Effector memory CD4-positive, alpha-beta T cell (primary cell): ENCODE results near the gene UBE2G1.

Experiments
- DNase-seq, 3 donors: peaks; one replicate each; pipeline ENCODE4 v3.0.0-alpha.2; 2020
- H3K27ac ChIP-seq: 2 replicates; pipeline ENCODE4 v1.7.0; 2013; ENCODE audit warnings: mild to moderate bottlenecking, low read length, moderate library complexity; ENCODE audit not compliant: insufficient read depth, poor library complexity, severe bottlenecking
- H3K27me3 ChIP-seq: replicated peaks from 2 replicates; pipeline ENCODE4 v1.7.0; 2013; ENCODE audit warnings: mild to moderate bottlenecking, low read length; ENCODE audit not compliant: insufficient read depth, control insufficient read depth, poor library complexity, severe bottlenecking
- H3K36me3 ChIP-seq: 2 replicates; pipeline ENCODE4 v1.7.0; 2013; ENCODE audit warnings: mild to moderate bottlenecking, low read length, moderate library complexity; ENCODE audit not compliant: control insufficient read depth, insufficient read depth
- H3K4me1 ChIP-seq: 2 replicates; pipeline ENCODE4 v1.7.0; 2013; ENCODE audit warnings: low read length, mild to moderate bottlenecking; ENCODE audit not compliant: control insufficient read depth, insufficient read depth, poor library complexity, severe bottlenecking
- H3K4me3 ChIP-seq: 2 replicates; pipeline ENCODE4 v1.7.0; 2013; ENCODE audit warnings: low read length, low read depth, mild to moderate bottlenecking; ENCODE audit not compliant: insufficient read depth, poor library complexity, severe bottlenecking
- H3K9me3 ChIP-seq: 2 replicates; pipeline ENCODE4 v1.7.0; 2013; ENCODE audit warnings: mild to moderate bottlenecking, low read length, moderate library complexity; ENCODE audit not compliant: control insufficient read depth

UBE2G1 gene

GRCh38 chr17:4235372-4236279 lies 130.8 kb downstream of the UBE2G1 start:
- Histone ChIP-seq H3K4me3 (no peak overlapping the region), H3K4me1 (peaks cover 8% of the 10 kb centered on the region), H3K36me3 (peaks cover 40% of the 10 kb centered on the region), H3K9me3 (no peaks in the 10 kb centered on the region), H3K27ac (no peak overlapping the region), H3K27me3 (no peaks in the 10 kb centered on the region)
- DNase-seq = no peak

DNA sequence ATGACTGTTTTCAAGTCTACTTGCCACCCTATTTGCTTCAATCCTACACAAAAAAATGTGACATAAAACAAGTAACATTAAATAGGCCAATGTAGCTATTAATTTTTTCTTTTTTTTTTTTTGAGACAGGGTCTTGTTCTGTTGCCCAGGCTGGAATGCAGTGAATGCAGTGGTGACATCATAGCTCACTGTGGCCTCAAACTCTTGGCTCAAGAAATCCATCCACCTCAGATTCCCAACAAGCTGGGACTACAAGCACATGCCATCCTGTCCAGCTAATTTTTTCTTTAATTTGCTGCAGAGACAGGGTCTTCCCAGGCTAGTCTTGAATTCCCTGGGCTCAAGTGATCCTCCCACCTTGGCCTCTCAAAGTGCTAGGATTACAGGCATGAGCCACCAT lies 132.1 kb downstream of the UBE2G1 start:
- Histone ChIP-seq H3K9me3 (no peaks in the 10 kb centered on the region), H3K27ac (no peak overlapping the region), H3K36me3 (peaks cover 38% of the 10 kb centered on the region), H3K27me3 (no peaks in the 10 kb centered on the region), H3K4me3 (no peak overlapping the region), H3K4me1 (peaks cover 8% of the 10 kb centered on the region)
- DNase-seq = no peak

GRCh38 chr17:4233668-4234258 lies 132.7 kb downstream of the UBE2G1 start:
- no peak overlapping the region for H3K4me3 ChIP-seq
- DNase-seq = no peak
- H3K36me3 ChIP-seq = peaks cover 32% of the 10 kb centered on the region
- H3K27me3 ChIP-seq = no peaks in the 10 kb centered on the region
- H3K27ac ChIP-seq = no peak overlapping the region
- no peaks in the 10 kb centered on the region for H3K9me3 ChIP-seq
- H3K4me1 ChIP-seq = peaks cover 8% of the 10 kb centered on the region

DNA sequence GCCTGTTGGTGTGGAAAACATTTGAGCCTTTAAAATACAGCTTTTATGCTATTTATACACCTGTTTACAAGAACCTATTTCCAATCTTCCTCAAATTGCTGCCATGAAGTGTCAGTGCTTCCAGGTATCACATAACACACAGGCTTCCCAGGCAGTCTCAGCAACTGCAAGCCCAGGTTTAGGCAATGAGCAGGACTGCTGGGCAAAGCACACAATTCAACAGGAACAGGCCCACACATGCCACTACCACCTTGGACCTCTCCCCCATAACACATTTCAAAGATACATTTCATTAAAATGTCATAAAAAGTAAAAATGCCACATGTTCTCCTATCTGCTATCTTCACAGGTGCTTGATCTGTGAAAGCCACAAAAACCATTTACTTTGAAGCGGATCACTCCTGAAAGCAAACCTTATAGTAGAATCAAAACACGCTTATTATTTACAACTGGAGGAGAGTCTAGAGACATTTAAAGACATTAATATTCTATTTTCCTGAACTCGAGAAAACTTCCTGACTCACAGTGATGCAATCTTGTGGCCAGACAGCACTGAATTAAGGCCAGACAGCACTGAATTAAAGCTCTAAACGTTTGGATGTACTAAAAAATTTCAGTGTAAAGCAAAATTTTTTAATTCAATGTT lies 134.2 kb downstream of the UBE2G1 start:
- H3K4me3 ChIP-seq = no peak overlapping the region
- H3K27ac ChIP-seq = no peak overlapping the region
- no peaks in the 10 kb centered on the region for H3K9me3 ChIP-seq
- peaks cover 8% of the 10 kb centered on the region for H3K4me1 ChIP-seq
- no peaks in the 10 kb centered on the region for H3K27me3 ChIP-seq
- no peak for DNase-seq
- peaks cover 30% of the 10 kb centered on the region for H3K36me3 ChIP-seq

DNA sequence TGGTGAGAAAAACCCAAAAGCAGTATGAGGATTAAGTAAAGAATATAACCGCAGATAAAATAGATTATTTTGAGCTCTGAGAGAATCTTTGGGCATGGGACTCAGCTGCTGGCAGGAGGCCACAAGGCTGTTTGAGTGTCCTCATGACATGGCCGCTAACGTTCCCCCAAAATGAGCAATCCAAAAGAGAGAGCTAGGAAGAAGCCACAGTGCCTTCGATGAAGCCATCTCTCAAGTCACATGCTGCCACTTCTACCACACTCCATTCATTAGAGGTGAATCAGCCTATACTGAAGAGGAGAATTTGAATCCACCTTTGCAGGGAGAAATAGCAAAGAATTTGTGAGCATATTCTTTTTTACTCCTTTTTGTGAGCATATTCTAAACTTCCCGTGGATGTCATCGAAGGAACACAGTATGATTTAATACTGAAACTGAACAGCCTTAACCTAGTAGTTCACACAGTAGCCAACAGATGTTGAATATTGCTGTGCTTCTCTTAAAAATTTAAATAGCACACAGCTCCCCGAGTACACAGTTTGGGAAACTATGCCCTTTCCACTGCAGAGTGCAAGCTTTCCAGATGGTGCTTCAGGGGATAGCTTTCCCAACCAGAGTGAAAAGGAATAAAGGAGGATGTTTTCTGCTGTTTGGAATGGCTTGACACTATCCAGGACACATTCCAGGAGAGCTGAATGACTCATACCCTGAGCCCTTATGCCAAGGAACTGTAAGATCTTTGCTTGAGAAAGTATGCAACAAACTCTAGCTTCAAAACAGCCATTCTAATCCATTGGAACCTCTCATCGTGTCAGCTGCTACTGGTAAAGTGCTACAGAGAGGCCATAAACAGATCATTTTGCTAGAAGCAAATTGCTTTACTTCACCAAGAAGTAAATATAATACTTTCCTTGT lies 136.6 kb downstream of the UBE2G1 start:
- Histone ChIP-seq H3K4me3 (no peak overlapping the region), H3K27ac (no peak overlapping the region), H3K4me1 (peaks cover 8% of the 10 kb centered on the region), H3K36me3 (peaks cover 30% of the 10 kb centered on the region), H3K9me3 (no peaks in the 10 kb centered on the region), H3K27me3 (no peaks in the 10 kb centered on the region)
- no peak for DNase-seq

GRCh38 chr17:4221899-4222659 lies 144.4 kb downstream of the UBE2G1 start:
- H3K4me3 ChIP-seq = no peak overlapping the region
- no peak for DNase-seq
- no peaks in the 10 kb centered on the region for H3K4me1 ChIP-seq
- no peaks in the 10 kb centered on the region for H3K27me3 ChIP-seq
- no peak overlapping the region for H3K27ac ChIP-seq
- peaks cover 30% of the 10 kb centered on the region for H3K36me3 ChIP-seq
- no peaks in the 10 kb centered on the region for H3K9me3 ChIP-seq

DNA sequence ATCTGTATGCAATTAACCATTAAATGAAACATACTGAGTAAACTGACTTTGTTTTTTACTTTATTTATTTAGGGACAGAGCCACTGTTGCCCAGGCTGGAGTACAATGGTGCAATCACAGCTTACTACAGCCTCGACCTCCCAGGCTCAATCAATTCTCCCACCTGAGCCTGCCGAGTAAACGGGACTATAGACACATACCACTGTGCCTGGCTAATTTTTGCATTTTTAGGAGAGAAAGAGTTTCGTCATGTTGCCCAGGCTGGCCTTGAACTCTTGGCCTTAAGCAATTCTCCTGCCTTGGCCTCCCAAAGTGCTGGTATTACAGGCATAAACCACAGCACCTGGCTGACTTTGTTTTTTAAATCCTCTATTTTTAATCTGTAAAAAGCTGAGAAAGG lies 145.3 kb downstream of the UBE2G1 start:
- Histone ChIP-seq H3K4me1 (no peaks in the 10 kb centered on the region), H3K4me3 (no peak overlapping the region), H3K36me3 (peaks cover 35% of the 10 kb centered on the region), H3K27me3 (no peaks in the 10 kb centered on the region), H3K9me3 (no peaks in the 10 kb centered on the region), H3K27ac (no peak overlapping the region)
- no peak for DNase-seq

- Histone ChIP-seq H3K9me3 (no peaks in the 10 kb centered on the region), H3K36me3 (peaks cover 34% of the 10 kb centered on the region), H3K4me3 (no peak overlapping the region), H3K27ac (no peak overlapping the region), H3K27me3 (no peaks in the 10 kb centered on the region), H3K4me1 (no peaks in the 10 kb centered on the region)
- no peak for DNase-seq
Measured at GRCh38 chr17:4220655-4221054, 145.8 kb downstream of the UBE2G1 start.
